Upper lobe of left lung (tissue), 6 donors: ENCODE measurements around the gene RNF114. TPM values are rescaled to one million over a fixed set of nuclear protein-coding genes. Genes with fewer than 3 reads are reported as not detected.
"Not testable (repeated sequence)": the region's sequence is repeated elsewhere in the genome, so short reads cannot be mapped to it uniquely, and the experiment has no call there.

Experiments
- ATAC-seq, 2 donors: fragments of 200-7000 bp; cut with Tn5 transposase; one replicate each; pipeline ENCODE4 v1.9.1; 2022; ENCODE audit warnings: mild to moderate bottlenecking in 2 of 2, moderate library complexity in 2 of 2; ENCODE audit not compliant: low FRiP score in 2 of 2
- DNase-seq, 2 donors: peaks; one replicate each; pipeline ENCODE4 v3.0.0-alpha.2; 2019 to 2020
- H3K27ac ChIP-seq, 4 donors: fragments of 200-600 bp; sonication (generic); one replicate each; pipeline ENCODE4 v1.5.1; 2016 to 2019
- H3K27me3 ChIP-seq, 4 donors: fragments of 200-600 bp; sonication (generic); one replicate each; pipeline ENCODE4 v1.5.1; 2017 to 2019
- H3K36me3 ChIP-seq, 4 donors: fragments of 200-600 bp; sonication (generic); one replicate each; pipeline ENCODE4 v1.5.1; 2016 to 2019
- H3K4me1 ChIP-seq, 4 donors: fragments of 200-600 bp; sonication (generic); one replicate each; pipeline ENCODE4 v1.5.1; 2018 to 2019
- H3K4me3 ChIP-seq, 4 donors: fragments of 200-600 bp; sonication (generic); one replicate each; pipeline ENCODE4 v1.5.1; 2017 to 2019; ENCODE audit warnings: mild to moderate bottlenecking in 2 of 4, moderate library complexity in 1 of 4
- H3K9me3 ChIP-seq, 4 donors: fragments of 200-600 bp; sonication (generic); one replicate each; pipeline ENCODE4 v1.5.1; 2018 to 2019
- CTCF ChIP-seq, 6 experiments: fragments of 450-650 bp in 4 of 6; fragments of 200-600 bp in 2 of 6; sonication (generic) in 2 of 6; IDR thresholded peaks; one replicate each; pipeline ENCODE4 v1.5.1; 2016 to 2019; ENCODE audit warnings: antibody characterized with exemption in 6 of 6
- EP300 ChIP-seq, 4 donors: sonication (generic); formaldehyde crosslinking; IDR thresholded peaks; one replicate each; pipeline ENCODE4 v1.5.1; 2017; ENCODE audit warnings: antibody characterized with exemption in 4 of 4, control low read depth in 2 of 4
- POLR2A ChIP-seq, 4 donors: fragments of 450-650 bp; IDR thresholded peaks; one replicate each; pipeline ENCODE4 v1.5.1; 2016 to 2017; ENCODE audit warnings: antibody characterized with exemption in 4 of 4, mild to moderate bottlenecking in 2 of 4
- POLR2AphosphoS5 ChIP-seq, 2 donors: sonication (generic); formaldehyde crosslinking; IDR thresholded peaks; one replicate each; pipeline ENCODE4 v1.5.1; 2017; ENCODE audit warnings: antibody characterized with exemption in 2 of 2
- WGBS, 2 donors: methylation state at CpG; one replicate each; pipeline ENCODE4 v1.1.5; 2017 to 2018; 5-methylcytosine and 5-hydroxymethylcytosine counted together
- total RNA-seq, 6 donors: library from RNA; depleted of rRNA in 4 of 6; stranded (reverse); fragments of >200 nt in 4 of 6; gene quantifications; one replicate each; pipeline versions ENCODE4 v1.1.0 to v1.2.1, GENCODE V29; 2016 to 2021
- donor health status: DM: no; HTN: no; CAD: no; lungs with moderate emphysema.
- donor health status: DM: no; HTN: yes; CAD: no; lungs with severe emphysema.

The RNF114 gene
- total RNA-seq, 6 donors from 2014 or later: 72.4 to 248 (median 173) TPM

GRCh38 chr20:49951151-49951550, 15.0 kb downstream of the RNF114 start:
- TF ChIP-seq CTCF (IDR thresholded peaks at IDR 0.05) (no peak), EP300 (IDR thresholded peaks at IDR 0.05) (no peak), POLR2AphosphoS5 (IDR thresholded peaks at IDR 0.05) (no peak), POLR2A (IDR thresholded peaks at IDR 0.05) (no peak)
- Histone ChIP-seq H3K27ac (no peak overlapping the region), H3K36me3 (peaks cover 51 to 95% (median 87%) of the 10 kb centered on the region in 4 donors), H3K9me3 (no peaks in the 10 kb centered on the region), H3K27me3 (no peaks in the 10 kb centered on the region), H3K4me1 (no peaks in the 10 kb centered on the region), H3K4me3 (no peak overlapping the region)
- DNase-seq (no peak), ATAC-seq (no peak)
- 86 to 96% methylated on average over 4 of the region's 4 CpGs for WGBS, 2 donors

- no peak for DNase-seq
- Histone ChIP-seq H3K27me3 (no peaks in the 10 kb centered on the region), H3K4me1 (no peaks in the 10 kb centered on the region), H3K27ac (no peak overlapping the region), H3K4me3 (no peak overlapping the region), H3K36me3 (peaks cover 31 to 91% (median 69%) of the 10 kb centered on the region in 4 donors), H3K9me3 (no peaks in the 10 kb centered on the region)
- TF ChIP-seq POLR2A (IDR thresholded peaks at IDR 0.05): no peak
- TF ChIP-seq CTCF (IDR thresholded peaks at IDR 0.05): no peak
- TF ChIP-seq EP300 (IDR thresholded peaks at IDR 0.05): no peak
- no peak for TF ChIP-seq POLR2AphosphoS5 (IDR thresholded peaks at IDR 0.05)
- peak in 1 of 2 donors; percentile 54 for ATAC-seq
- WGBS, 2 donors: 88 to 98% methylated on average over 3 of the region's 3 CpGs
Measured at GRCh38 chr20:49955167-49955566, 19.0 kb downstream of the RNF114 start.

- 78 to 88% methylated on average over 9 to 12 of the region's 12 CpGs for WGBS, 2 donors
- not testable (repeated sequence) for DNase-seq
Measured at GRCh38 chr20:49955830-49956396, 19.7 kb downstream of the RNF114 start.

GRCh38 chr20:49956689-49957088, 20.5 kb downstream of the RNF114 start:
- no peak for TF ChIP-seq EP300 (IDR thresholded peaks at IDR 0.05)
- no peak for TF ChIP-seq CTCF (IDR thresholded peaks at IDR 0.05)
- no peak for TF ChIP-seq POLR2A (IDR thresholded peaks at IDR 0.05)
- no peak for TF ChIP-seq POLR2AphosphoS5 (IDR thresholded peaks at IDR 0.05)
- Histone ChIP-seq H3K27me3 (no peaks in the 10 kb centered on the region), H3K27ac (no peak overlapping the region), H3K36me3 (peaks cover 20 to 75% (median 54%) of the 10 kb centered on the region in 4 donors), H3K4me1 (no peaks in the 10 kb centered on the region), H3K4me3 (no peak overlapping the region), H3K9me3 (no peaks in the 10 kb centered on the region)
- peak in 1 of 2 donors; percentile 54 for DNase-seq
- ATAC-seq: no peak
- WGBS, 2 donors: 95 to 99% methylated on average over 16 to 18 of the region's 18 CpGs

More at GRCh38 chr20:49955830-49956396, 19.7 kb downstream of the RNF114 start:
- H3K36me3 ChIP-seq: peaks cover 26 to 83% (median 62%) of the 10 kb centered on the region in 4 donors
- H3K27me3 ChIP-seq, ATAC-seq, H3K4me3 ChIP-seq, H3K9me3 ChIP-seq, H3K27ac ChIP-seq, H3K4me1 ChIP-seq: not testable (repeated sequence)

- 86 to 92% methylated on average over 6 to 12 of the region's 12 CpGs for WGBS, 2 donors
- H3K27ac ChIP-seq, DNase-seq, H3K4me3 ChIP-seq, H3K27me3 ChIP-seq, ATAC-seq, H3K4me1 ChIP-seq, H3K9me3 ChIP-seq: not testable (repeated sequence)
- peaks cover 15 to 69% (median 48%) of the 10 kb centered on the region in 4 donors for H3K36me3 ChIP-seq
Measured at GRCh38 chr20:49957089-49957938, 21.1 kb downstream of the RNF114 start.
